GM12878 (cell line): ENCODE data around the gene FAM184B. TPM values are rescaled to one million over a fixed set of nuclear protein-coding genes. Genes with fewer than 3 reads are reported as not detected.

Source experiments
- ATAC-seq: fragments of 200-7000 bp; cut with Tn5 transposase; 3 replicates; pipeline ENCODE4 v1.9.1; 2020; ENCODE audit warnings: mild to moderate bottlenecking, moderate library complexity
- BruUV-seq: library from RNA; stranded (reverse); fragments of 400-500 nt; replicated peaks from 2 replicates; lab custom pipeline; 2021; lab: Mats Ljungman, UMichigan
- CTCF ChIA-PET: fragments of 300-600 bp; sonication (Branson Sonifier 250); formaldehyde crosslinking; extraction: SDS; loops from one replicate; lab custom pipeline; 2021; ENCODE audit warnings: inconsistent platforms; lab: Yijun Ruan, JAX
- POLR2A ChIA-PET: fragments of 350-600 bp; formaldehyde crosslinking; extraction: SDS; loops from one replicate; lab custom pipeline; 2021; ENCODE audit warnings: inconsistent platforms; lab: Charles Lee
- RAD21 ChIA-PET: fragments of 300-600 bp; sonication (Branson Sonifier 250); formaldehyde crosslinking; loops from one replicate; lab custom pipeline; 2023; ENCODE audit warnings: antibody characterized with exemption; ENCODE audit not compliant: unreplicated experiment; lab: Charles Lee
- SMC1A ChIA-PET: fragments of 300-600 bp; sonication (Branson Sonifier 250); formaldehyde crosslinking; loops from one replicate; lab custom pipeline; 2023; ENCODE audit not compliant: unreplicated experiment, uncharacterized antibody; lab: Charles Lee
- DNase-seq: peaks from one replicate; pipeline ENCODE4 v3.0.0-alpha.2; 2011; ENCODE audit warnings: low read depth, low spot score
- FAIRE-seq: peaks from 3 replicates; lab custom pipeline; 2011; peaks lifted over from hg19 to GRCh38; lab: Jason Lieb, UNC
- H2AFZ ChIP-seq: 2 replicates; pipeline ENCODE4 v1.6.0; 2011; ENCODE audit warnings: low read depth, low read length, control low read depth; ENCODE audit not compliant: control insufficient read depth
- H3K27ac ChIP-seq: 2 replicates; pipeline ENCODE4 v1.5.1; 2011; ENCODE audit warnings: control low read depth; ENCODE audit not compliant: control insufficient read depth, insufficient read depth
- H3K27me3 ChIP-seq, 2 experiments: replicated peaks in 1 of 2; 2 replicates each; pipeline versions ENCODE4 v1.6.0 to v1.6.1; 2011; ENCODE audit warnings: low read length in 1 of 2; ENCODE audit not compliant: control insufficient read depth in 2 of 2, insufficient read depth in 2 of 2
- H3K36me3 ChIP-seq, 2 experiments: 2 replicates each; pipeline ENCODE4 v1.5.1; 2011; ENCODE audit warnings: low read length in 1 of 2; ENCODE audit not compliant: control insufficient read depth in 2 of 2, insufficient read depth in 2 of 2
- H3K4me1 ChIP-seq: 2 replicates; pipeline ENCODE4 v1.6.1; 2011; ENCODE audit warnings: mild to moderate bottlenecking, low read length, moderate library complexity, mixed read lengths; ENCODE audit not compliant: control insufficient read depth, insufficient read depth
- H3K4me2 ChIP-seq: 2 replicates; pipeline ENCODE4 v1.6.0; 2011; ENCODE audit warnings: control low read depth; ENCODE audit not compliant: control insufficient read depth, insufficient read depth
- H3K4me3 ChIP-seq: fragments of 200-600 bp; sonication (generic); 2 replicates; pipeline ENCODE4 v1.5.1; 2016
- H3K79me2 ChIP-seq: 2 replicates; pipeline ENCODE4 v1.6.0; 2011; ENCODE audit warnings: low read length; ENCODE audit not compliant: control insufficient read depth, insufficient read depth
- H3K9ac ChIP-seq: 2 replicates; pipeline ENCODE4 v1.8.0; 2011; ENCODE audit warnings: low read length, control low read depth, mixed read lengths; ENCODE audit not compliant: control insufficient read depth, insufficient read depth
- H3K9me3 ChIP-seq: replicated peaks from 3 replicates; pipeline ENCODE4 v1.5.1; 2011; ENCODE audit warnings: mild to moderate bottlenecking, low read length; ENCODE audit not compliant: control insufficient read depth, insufficient read depth
- H4K20me1 ChIP-seq: 2 replicates; pipeline ENCODE4 v1.6.0; 2011; ENCODE audit not compliant: control insufficient read depth, insufficient read depth
- BACH1 ChIP-seq: fragments of 450-650 bp; IDR thresholded peaks from 2 replicates; pipeline ENCODE4 v1.6.1; 2017; ENCODE audit warnings: mild to moderate bottlenecking, borderline replicate concordance
- BMI1 ChIP-seq: fragments of 450-650 bp; IDR thresholded peaks from 2 replicates; pipeline ENCODE4 v1.6.1; 2016; ENCODE audit warnings: mild to moderate bottlenecking, moderate library complexity, borderline replicate concordance
- BRCA1 ChIP-seq: IDR thresholded peaks from 2 replicates; pipeline ENCODE4 v1.6.1; 2011; ENCODE audit warnings: low read depth, low read length, improper control_type of control experiment
- CEBPB ChIP-seq, 2 experiments: fragments of 150-350 bp in 1 of 2; IDR thresholded peaks; 2 replicates each; pipeline ENCODE4 v1.6.1; 2012 to 2014; ENCODE audit warnings: low read depth in 2 of 2, low read length in 2 of 2, borderline replicate concordance in 1 of 2, inconsistent platforms in 1 of 2
- LARP7 ChIP-seq: fragments of 450-650 bp; IDR thresholded peaks from 2 replicates; pipeline ENCODE4 v1.6.1; 2017; ENCODE audit warnings: mild to moderate bottlenecking
- MLLT1 ChIP-seq: fragments of 450-650 bp; IDR thresholded peaks from 2 replicates; pipeline ENCODE4 v1.6.1; 2016; ENCODE audit warnings: mild to moderate bottlenecking
- NFYA ChIP-seq: IDR thresholded peaks from 2 replicates; pipeline ENCODE4 v1.6.1; 2011; ENCODE audit warnings: low read depth, mild to moderate bottlenecking, low read length, improper control_type of control experiment, borderline replicate concordance
- NR2F1 ChIP-seq: fragments of 450-650 bp; conservative IDR thresholded peaks from 2 replicates; pipeline ENCODE4 v1.6.1; 2017; ENCODE audit warnings: mild to moderate bottlenecking
- POU2F2 ChIP-seq: IDR thresholded peaks from 3 replicates; pipeline ENCODE4 v1.6.1; 2011; ENCODE audit warnings: low read depth, mild to moderate bottlenecking, low read length, borderline replicate concordance
- TBL1XR1 ChIP-seq: IDR thresholded peaks from 2 replicates; pipeline ENCODE4 v1.6.1; 2012; ENCODE audit warnings: low read depth, low read length, improper control_type of control experiment
- USF2 ChIP-seq: IDR thresholded peaks from 2 replicates; pipeline ENCODE4 v1.6.1; 2011; ENCODE audit warnings: low read depth, low read length, improper control_type of control experiment, borderline replicate concordance
- ZBTB40 ChIP-seq: fragments of 450-650 bp; IDR thresholded peaks from 2 replicates; pipeline ENCODE4 v1.6.1; 2016; ENCODE audit warnings: mild to moderate bottlenecking, moderate library complexity, borderline replicate concordance
- ZNF24 ChIP-seq: fragments of 450-650 bp; IDR thresholded peaks from 2 replicates; pipeline ENCODE4 v1.6.1; 2017; ENCODE audit warnings: antibody characterized with exemption, mild to moderate bottlenecking
- WGBS: methylation state at CpG from one replicate; pipeline ENCODE4 v1.1.6; 2016; ENCODE audit warnings: low lambda C conversion rate; ENCODE audit not compliant: insufficient replicate concordance, insufficient coverage; ENCODE audit errors: missing lambda C conversion rate; 5-methylcytosine and 5-hydroxymethylcytosine counted together
- in situ Hi-C: fragments of 300-500 bp; cut with MboI; formaldehyde crosslinking; loops from 9 replicates; pipeline ENCODE4 v1.14.3; 2018; ENCODE audit warnings: mixed read lengths
- intact Hi-C: fragments of 100-400 bp; cut with micrococcal nuclease; formaldehyde crosslinking; loops from one replicate; pipeline ENCODE4 v1.14.2; 2022; ENCODE audit not compliant: unreplicated experiment
- polyA plus RNA-seq, 11 experiments: library from polyadenylated mRNA; depleted of rRNA in 4 of 11; unstranded in 6 of 11; stranded (reverse) in 5 of 11; fragments of >200 nt; fragmentation: Nextera tagmentation in 4 of 11; fragmentation: Illumina TruSeq in 1 of 11; extraction: Ambion mirVana in 4 of 11; extraction: Trizol in 1 of 11; gene quantifications; 1 replicate in 1 of 11; 2 replicates in 10 of 11; pipeline versions ENCODE4 v1.2.1 to v1.2.3, GENCODE V29; 2011 to 2016; ENCODE audit warnings: inconsistent platforms in 2 of 11, missing spikeins in 2 of 11, low read depth in 1 of 11
- total RNA-seq, 4 experiments: library from RNA; depleted of rRNA in 3 of 4; stranded (reverse); fragments of >200 nt in 3 of 4; fragmentation: Illumina TruSeq in 1 of 4; extraction: Trizol in 1 of 4; gene quantifications; 2 replicates each; pipeline versions ENCODE4 v1.2.1 to v1.2.3, GENCODE V29; 2013 to 2021

Gene FAM184B
- total and polyA plus RNA-seq, 10 of the 15 experiments (the other 5 are each of a cell fraction or from before 2014, with no cell fraction given): under 0.01 TPM; not detected in 9

- TF ChIP-seq POU2F2: no peak
- no peak for TF ChIP-seq MLLT1
- no peak for TF ChIP-seq CEBPB (IDR thresholded peaks at IDR 0.05; ENCODE audit: borderline replicate concordance in 1 of 2, low read depth in 2 of 2, low read length in 2 of 2)
- TF ChIP-seq BRCA1: no peak
- TF ChIP-seq TBL1XR1: no peak
- no peak for TF ChIP-seq USF2
These were observed 35.6 kb upstream of the FAM184B start (continued) for GRCh38 chr4:17817027-17817426.

- Histone ChIP-seq H4K20me1 (no peaks in the 10 kb centered on the region), H3K36me3 (peaks cover 0 to 17% of the 10 kb centered on the region in 2 experiments; a peak in 1 of 4 replicates), H3K4me2 (no peak overlapping the region), H3K27ac (no peak overlapping the region), H3K27me3 (no peaks in the 10 kb centered on the region; a peak in 1 of 4 replicates), H3K9ac (no peak overlapping the region), H3K4me1 (no peaks in the 10 kb centered on the region), H3K9me3 (no peaks in the 10 kb centered on the region), H3K4me3 (no peak overlapping the region), H3K79me2 (peaks cover 69% of the 10 kb centered on the region), H2AFZ (no peak overlapping the region)
- DNase-seq (no peak), ATAC-seq (no peak), FAIRE-seq (no peak)
- WGBS: over 99% methylated on average over 12 of the region's 12 CpGs
- ChIA-PET SMC1A (interaction anchor here (0.6 to 5.1 kb wide), 14 partner anchors 9 to 794 kb away, joined by 3 to 46 read pairs (median 4); partner anchors contain the start of gene LCORL), CTCF (interaction anchor here (0.8 to 4.5 kb wide), 30 partner anchors 8 to 779 kb away, joined by 3 to 78 read pairs (median 6); no protein-coding TSS in a partner anchor), POLR2A (interaction anchor here (0.8 kb wide), 1 partner anchor 11 kb away, joined by 3 read pairs; no protein-coding TSS in a partner anchor), RAD21 (interaction anchor here (1.5 to 2.4 kb wide), 7 partner anchors 8 to 776 kb away, joined by 3 to 23 read pairs (median 10); no protein-coding TSS in a partner anchor)
- BruUV-seq: no TSS peak
- in situ Hi-C loops (loop anchor here (5.0 to 10.0 kb wide), 3 partner anchors 209 to 776 kb away; partner anchors contain the start of gene LCORL), intact Hi-C loops (loop anchor here (10.0 kb wide), 1 partner anchor 389 kb away; no protein-coding TSS in a partner anchor)
- TF ChIP-seq BACH1: no peak
- TF ChIP-seq NFYA: no peak
- TF ChIP-seq MLLT1: no peak
- TF ChIP-seq LARP7: no peak
- no peak for TF ChIP-seq ZBTB40
- TF ChIP-seq BMI1: no peak
- no peak for TF ChIP-seq ZNF24
- TF ChIP-seq NR2F1: no peak
These were observed 34.7 kb upstream of the FAM184B start for GRCh38 chr4:17816142-17816541.
